Measurements from ENCODE around the gene ANKMY1. TPM values are rescaled to one million over a fixed set of nuclear protein-coding genes. Genes with fewer than 3 reads are reported as not detected.
A peak's percentile ranks its signal among the peaks of the same experiment; 100 is the strongest.

Gene ANKMY1
- total and polyA plus RNA-seq, 2 of the 8 experiments (the other 6 are each of a cell fraction or from before 2014, with no cell fraction given), result 4.5 to 4.8 TPM

DNA sequence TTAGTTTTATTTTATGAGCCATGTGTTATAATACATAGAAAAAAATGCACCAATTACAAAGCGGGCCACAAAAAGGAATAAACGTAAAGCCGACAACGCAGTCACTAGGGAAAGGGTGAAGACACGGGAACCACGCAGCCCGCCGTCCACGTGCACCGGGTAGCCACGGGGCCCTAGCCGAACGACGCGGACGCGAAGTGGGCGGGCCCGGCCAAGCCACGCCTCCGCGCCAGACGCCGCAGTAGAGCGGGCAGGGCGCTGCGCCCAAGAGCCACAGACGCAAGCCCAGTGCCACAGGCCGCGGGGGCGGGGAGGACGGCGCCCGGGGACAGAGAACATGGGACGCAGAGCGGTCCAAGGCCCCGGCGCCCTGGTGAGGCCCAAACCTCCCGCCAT lies 2.3 kb upstream of the ANKMY1 start, which contains the start of gene DUSP28 (continued):
- TF ChIP-seq, protein P1, sequence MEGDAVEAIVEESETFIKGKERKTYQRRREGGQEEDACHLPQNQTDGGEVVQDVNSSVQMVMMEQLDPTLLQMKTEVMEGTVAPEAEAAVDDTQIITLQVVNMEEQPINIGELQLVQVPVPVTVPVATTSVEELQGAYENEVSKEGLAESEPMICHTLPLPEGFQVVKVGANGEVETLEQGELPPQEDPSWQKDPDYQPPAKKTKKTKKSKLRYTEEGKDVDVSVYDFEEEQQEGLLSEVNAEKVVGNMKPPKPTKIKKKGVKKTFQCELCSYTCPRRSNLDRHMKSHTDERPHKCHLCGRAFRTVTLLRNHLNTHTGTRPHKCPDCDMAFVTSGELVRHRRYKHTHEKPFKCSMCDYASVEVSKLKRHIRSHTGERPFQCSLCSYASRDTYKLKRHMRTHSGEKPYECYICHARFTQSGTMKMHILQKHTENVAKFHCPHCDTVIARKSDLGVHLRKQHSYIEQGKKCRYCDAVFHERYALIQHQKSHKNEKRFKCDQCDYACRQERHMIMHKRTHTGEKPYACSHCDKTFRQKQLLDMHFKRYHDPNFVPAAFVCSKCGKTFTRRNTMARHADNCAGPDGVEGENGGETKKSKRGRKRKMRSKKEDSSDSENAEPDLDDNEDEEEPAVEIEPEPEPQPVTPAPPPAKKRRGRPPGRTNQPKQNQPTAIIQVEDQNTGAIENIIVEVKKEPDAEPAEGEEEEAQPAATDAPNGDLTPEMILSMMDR (IDR thresholded peaks at IDR 0.05; ENCODE audit: control extremely low read depth in 1 of 3, insufficient read depth in 1 of 3, low read depth in 1 of 3, low read length in 3 of 3), result no peak
- no peak for TF ChIP-seq ASH2L (IDR thresholded peaks at IDR 0.05; ENCODE audit: low read length)
- no peak for TF ChIP-seq NRF1 (IDR thresholded peaks at IDR 0.05; ENCODE audit: low read depth, low read length)
- TF ChIP-seq RNF2 (IDR thresholded peaks at IDR 0.05; ENCODE audit: borderline replicate concordance, low read depth, low read length, missing control alignments, poor library complexity, severe bottlenecking), result peak; percentile 30
- no peak for TF ChIP-seq SIRT6 (IDR thresholded peaks at IDR 0.05; ENCODE audit: low read length)
- TF ChIP-seq BRCA1 (IDR thresholded peaks at IDR 0.05; ENCODE audit: low read depth, low read length), result no peak
- no peak for TF ChIP-seq EP300 (IDR thresholded peaks at IDR 0.05; ENCODE audit: borderline replicate concordance in 1 of 2, low read depth in 2 of 2, low read length in 2 of 2)
- no peak for TF ChIP-seq NANOG (IDR thresholded peaks at IDR 0.05; ENCODE audit: insufficient read depth, low read depth, low read length, poor library complexity, severe bottlenecking)
- no peak for TF ChIP-seq KDM5A (IDR thresholded peaks at IDR 0.05; ENCODE audit: low read length)
- TF ChIP-seq SP4 (IDR thresholded peaks at IDR 0.05; ENCODE audit: low read length), result no peak
- peak; percentile 15; the same call in 1 of the 2 replicates for TF ChIP-seq POLR2AphosphoS5 (IDR thresholded peaks at IDR 0.05; ENCODE audit: low read depth, low read length)
